ENCODE results near the gene TMEM123. TPM values are rescaled to one million over a fixed set of nuclear protein-coding genes. Genes with fewer than 3 reads are reported as not detected.
"Not testable (repeated sequence)": the region's sequence is repeated elsewhere in the genome, so short reads cannot be mapped to it uniquely, and the experiment has no call there.

Gene TMEM123
- total RNA-seq, 1 experiment from 2014 or later: 116 TPM

DNA sequence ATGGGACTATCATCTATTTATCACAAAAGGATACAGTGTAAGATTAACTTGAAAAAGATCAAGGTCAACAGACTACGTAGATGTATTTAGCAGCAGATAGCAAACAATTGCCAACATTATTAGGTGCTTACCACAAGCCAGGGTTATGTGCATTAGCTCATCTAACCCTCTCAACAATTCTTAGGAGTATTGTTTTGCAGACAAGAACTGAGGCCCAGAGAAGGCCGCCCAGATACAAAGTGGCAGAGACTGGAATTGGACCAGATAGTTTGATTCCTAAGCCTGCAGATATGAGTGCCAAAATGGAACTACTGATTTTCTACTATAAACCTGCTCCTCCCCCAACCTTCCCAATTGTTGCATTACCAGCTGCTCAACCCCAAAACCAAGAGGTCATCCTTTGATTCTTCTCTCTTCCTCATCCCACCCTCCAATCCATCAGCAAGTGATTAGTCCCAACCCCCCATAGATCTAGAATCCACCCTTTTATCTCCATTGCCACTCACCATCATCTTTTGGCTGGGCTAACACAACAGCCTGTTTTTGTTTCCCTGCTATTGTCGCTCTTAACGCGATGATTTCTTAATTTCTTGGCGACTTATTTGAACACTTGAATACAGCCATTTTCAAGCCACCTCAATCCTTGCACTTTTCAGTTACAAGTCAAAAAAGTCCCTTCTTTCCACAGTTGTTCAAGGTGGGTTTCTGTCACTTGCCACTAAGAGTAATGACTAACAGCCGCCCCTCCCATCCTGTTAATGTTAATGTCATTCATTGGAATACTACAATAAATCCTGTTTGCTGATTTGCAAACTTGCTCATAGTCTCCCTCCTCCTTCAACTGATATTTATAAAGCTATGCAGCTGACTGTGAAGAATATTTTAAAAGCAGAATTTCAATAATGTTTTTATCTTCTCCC lies 2.7 kb downstream of the TMEM123 start:
- no peak for DNase-seq (ENCODE audit: low spot score)

DNA sequence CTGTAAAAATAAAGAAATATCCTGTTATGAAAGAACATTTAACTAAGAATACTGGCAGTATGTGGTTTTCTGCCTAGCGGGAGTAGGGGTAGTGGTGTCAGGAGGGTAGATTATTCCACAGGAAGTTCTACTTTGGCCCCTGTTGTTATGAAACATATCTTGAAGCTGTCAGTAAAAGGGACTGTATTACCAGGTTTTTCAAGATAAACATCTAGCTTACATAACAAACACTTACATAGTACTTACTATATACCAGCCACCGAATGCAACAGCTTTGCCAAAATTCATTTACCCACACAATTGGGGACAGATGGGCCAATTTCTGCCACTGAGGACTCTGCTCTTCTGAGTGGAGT lies 3.7 kb downstream of the TMEM123 start:
- no peak for DNase-seq (ENCODE audit: low spot score)

- no peak for DNase-seq (ENCODE audit: low spot score)
Measured at GRCh38 chr11:102447941-102448868, 4.4 kb downstream of the TMEM123 start.

- no peak for DNase-seq (ENCODE audit: low spot score)
Measured at GRCh38 chr11:102447193-102447592, 5.4 kb downstream of the TMEM123 start.

GRCh38 chr11:102446606-102447005 lies 6.0 kb downstream of the TMEM123 start:
- DNase-seq (ENCODE audit: low spot score): no peak

DNA sequence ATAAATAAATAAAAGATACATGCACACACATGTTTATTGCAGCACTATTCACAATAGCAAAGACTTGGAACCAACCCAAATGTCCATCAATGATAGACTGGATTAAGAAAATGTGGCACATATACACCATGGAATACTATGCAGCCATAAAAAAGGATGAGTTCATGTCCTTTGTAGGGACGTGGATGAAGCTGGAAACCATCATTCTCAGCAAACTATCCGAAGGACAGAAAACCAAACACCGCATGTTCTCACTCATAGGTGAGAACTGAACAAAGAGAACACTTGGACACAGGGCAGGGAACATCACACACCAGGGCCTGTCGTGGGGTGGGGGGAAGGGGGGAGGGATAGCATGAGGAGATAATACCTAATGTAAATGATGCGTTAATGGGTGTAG lies 7.9 kb downstream of the TMEM123 start:
- DNase-seq (ENCODE audit: low spot score): not testable (repeated sequence)

DNA sequence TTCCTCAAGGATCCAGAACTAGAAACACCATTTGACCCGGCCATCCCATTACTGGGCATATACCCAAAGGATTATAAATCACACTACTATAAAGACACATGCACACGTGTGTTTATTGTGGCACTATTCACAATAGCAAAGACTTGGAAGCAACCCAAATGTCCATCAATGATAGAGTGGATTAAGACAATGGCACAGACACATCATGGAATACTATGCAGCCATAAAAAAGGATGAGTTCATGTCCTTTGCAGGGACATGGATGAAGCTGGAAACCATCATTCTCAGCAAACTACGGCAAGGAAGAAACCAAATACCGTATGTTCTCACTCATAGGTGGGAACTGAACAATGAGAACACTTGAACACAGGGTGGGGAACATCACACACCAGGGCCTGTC lies 8.4 kb downstream of the TMEM123 start:
- not testable (repeated sequence) for DNase-seq (ENCODE audit: low spot score)

DNA sequence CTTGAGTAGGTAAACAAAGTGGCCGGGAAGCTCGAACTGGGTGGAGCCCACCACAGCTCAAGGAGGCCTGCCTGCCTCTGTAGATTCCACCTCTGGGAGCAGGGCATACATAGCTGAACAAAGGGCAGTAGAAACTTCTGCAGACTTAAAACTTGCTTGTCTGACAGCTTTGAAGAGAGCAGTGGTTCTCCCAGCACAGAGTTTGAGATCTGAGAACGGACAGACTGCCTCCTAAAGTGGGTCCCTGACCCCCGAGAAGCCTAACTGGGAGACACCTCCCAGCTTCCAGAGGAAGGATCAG lies 13.6 kb downstream of the TMEM123 start:
- not testable (repeated sequence) for DNase-seq (ENCODE audit: low spot score)

DNA sequence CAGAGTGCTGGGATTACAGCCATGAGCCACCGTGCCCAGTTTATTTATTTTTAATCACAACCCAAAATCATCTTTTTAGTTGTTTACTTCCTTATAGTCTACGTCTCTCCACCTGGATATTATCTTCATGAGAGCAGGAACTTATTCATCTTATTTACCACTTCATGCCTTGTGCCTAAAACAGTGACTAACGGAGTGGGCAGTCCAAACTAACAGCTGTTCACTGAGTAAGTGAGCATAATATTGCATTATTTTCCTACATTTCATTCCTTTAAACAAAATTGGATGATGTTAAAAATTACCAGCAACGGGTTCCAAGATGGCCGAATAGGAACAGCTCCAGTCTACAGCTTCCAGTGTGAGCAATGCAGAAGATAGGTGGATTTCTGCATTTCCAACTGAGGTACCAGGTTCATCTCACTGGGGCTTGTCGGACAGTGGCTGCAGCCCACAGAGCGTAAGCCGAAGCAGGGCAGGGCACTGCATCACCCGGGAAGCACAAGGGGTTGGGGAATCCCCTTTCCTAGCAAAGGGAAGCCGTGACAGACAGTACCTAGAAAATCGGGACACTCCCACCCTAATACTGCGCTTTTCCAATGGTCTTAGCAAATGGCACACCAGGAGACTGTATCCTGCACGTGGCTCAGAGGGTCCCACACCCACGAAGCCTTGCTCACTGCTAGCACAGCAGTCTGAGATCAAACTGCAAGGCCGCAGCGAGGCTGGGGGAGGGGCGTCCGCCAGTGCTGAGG lies 14.1 kb downstream of the TMEM123 start:
- DNase-seq (ENCODE audit: low spot score): no peak

DNA sequence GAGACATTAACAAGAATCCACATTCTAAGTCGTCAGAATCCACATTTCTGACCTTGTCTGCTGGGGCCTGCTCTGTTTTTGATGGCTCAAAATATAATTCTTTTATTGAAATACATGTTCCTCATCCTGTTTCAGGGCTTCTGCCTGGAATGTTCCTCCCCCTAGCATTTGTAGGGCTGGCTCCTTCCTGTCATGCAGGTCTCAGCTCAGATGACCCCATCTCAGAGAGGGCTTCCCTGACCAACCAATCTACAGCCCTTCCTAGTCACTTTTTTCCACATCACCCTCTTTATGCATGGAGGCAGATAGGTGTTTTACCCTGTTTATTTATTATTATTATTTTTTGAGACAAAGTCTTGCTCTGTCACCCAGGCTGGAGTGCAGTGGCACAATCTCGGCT lies 14.8 kb downstream of the TMEM123 start:
- no peak for DNase-seq (ENCODE audit: low spot score)

GRCh38 chr11:102436976-102437375 lies 15.6 kb downstream of the TMEM123 start:
- no peak for DNase-seq (ENCODE audit: low spot score)

DNA sequence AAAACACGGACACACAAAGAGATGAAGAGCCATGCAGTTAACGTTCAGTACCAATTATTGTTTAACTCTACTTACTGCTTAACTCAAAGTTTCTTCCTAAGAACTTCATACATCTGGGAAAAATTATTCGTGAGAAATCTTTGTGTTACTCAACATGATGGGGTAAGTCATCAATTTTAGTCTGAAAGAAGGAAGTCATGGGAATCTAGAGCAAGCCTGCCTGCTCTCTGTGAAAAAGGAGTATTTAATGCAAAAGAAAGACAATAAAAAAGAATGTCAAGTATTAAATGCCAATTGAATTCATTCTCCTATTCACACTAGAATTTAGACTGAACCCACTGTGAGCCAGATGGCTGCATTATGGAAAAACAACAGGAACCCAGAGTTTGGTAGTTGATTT lies 16.0 kb downstream of the TMEM123 start:
- DNase-seq (ENCODE audit: low spot score): no peak

- DNase-seq (ENCODE audit: low spot score): no peak
Measured at GRCh38 chr11:102435688-102436087, 16.9 kb downstream of the TMEM123 start.

DNA sequence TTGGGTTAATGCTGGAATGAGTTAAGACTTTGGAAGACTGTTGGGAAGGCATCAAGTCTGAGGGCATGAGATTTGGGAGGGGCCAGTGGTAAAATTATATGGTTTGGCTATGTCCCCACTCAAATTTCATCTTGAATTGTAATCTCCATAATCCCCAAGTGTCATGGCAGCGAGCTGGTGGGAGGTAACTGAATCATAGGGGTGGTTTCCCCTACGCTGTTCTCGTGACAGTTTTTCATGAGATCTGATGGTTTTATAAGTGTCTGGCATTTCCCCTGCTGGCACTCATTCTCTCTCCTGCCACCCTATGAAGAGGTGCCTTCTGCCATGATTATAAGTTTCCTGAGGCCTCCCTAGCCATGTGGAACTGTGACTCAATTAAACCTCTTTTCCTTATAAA lies 19.0 kb downstream of the TMEM123 start:
- DNase-seq (ENCODE audit: low spot score): not testable (repeated sequence)

- not testable (repeated sequence) for DNase-seq (ENCODE audit: low spot score)
Measured at GRCh38 chr11:102432560-102432959, 20.0 kb downstream of the TMEM123 start.

DNA sequence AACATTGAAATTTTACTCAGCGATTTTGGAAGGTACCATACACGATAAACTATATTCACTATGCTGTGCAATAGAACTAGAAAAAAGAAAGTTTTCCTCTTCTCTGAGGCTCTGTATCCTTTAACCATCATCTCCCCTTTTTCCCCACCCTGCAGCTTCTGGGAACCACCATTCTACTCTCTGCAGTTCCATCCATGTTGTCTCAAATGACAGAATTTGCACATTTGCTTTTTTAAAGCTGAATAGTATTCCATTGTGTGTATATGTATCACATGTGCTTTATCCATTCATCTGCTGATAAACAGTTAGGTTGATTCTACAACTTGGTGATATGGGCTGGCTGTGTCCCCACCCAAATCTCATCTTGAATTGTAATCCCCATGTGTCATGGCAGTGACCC lies 21.2 kb downstream of the TMEM123 start:
- no peak for DNase-seq (ENCODE audit: low spot score)

- DNase-seq (ENCODE audit: low spot score): peak; percentile 32
Measured at GRCh38 chr11:102430158-102430836, 22.3 kb downstream of the TMEM123 start.

GRCh38 chr11:102429691-102430090 lies 22.9 kb downstream of the TMEM123 start:
- no peak for DNase-seq (ENCODE audit: low spot score)

- DNase-seq (ENCODE audit: low spot score): no peak
Measured at GRCh38 chr11:102429226-102429625, 23.3 kb downstream of the TMEM123 start.

GRCh38 chr11:102428696-102429095 lies 23.9 kb downstream of the TMEM123 start:
- no peak for DNase-seq (ENCODE audit: low spot score)

- no peak for DNase-seq (ENCODE audit: low spot score)
Measured at GRCh38 chr11:102427068-102427467, 25.5 kb downstream of the TMEM123 start.

DNA sequence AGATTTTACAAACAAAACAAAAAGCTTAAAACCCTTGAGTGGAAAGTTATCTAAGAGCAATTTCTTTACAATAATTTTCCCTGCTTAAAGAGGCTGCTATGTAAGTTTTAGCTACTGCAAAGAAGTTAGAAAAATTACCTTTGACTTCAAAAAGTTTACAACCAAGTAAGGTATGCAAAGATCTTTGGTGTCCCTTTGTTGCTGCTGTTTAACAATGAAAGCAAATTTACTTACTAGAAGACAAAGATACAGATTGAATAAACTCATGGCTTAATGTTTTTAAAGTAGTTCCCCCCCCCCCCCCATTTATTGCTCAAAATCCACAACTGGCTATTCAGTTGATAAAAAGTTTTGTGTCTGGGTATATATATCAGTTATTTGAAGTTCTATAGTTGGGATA lies 26.0 kb downstream of the TMEM123 start:
- DNase-seq (ENCODE audit: low spot score): no peak
